Epithelial cell of proximal tubule (primary cell): ENCODE measurements around the gene AKIRIN2. TPM values are rescaled to one million over a fixed set of nuclear protein-coding genes. Genes with fewer than 3 reads are reported as not detected.
A peak's percentile ranks its signal among the peaks of the same experiment; 100 is the strongest.
"Not testable (repeated sequence)": the region's sequence is repeated elsewhere in the genome, so short reads cannot be mapped to it uniquely, and the experiment has no call there.

Experiments used
- DNase-seq: peaks from one replicate; pipeline ENCODE4 v3.0.0-alpha.2; 2011; ENCODE audit warnings: low read depth
- H3K4me3 ChIP-seq: 2 replicates; pipeline ENCODE4 v1.5.1; 2011; ENCODE audit warnings: low read depth, mild to moderate bottlenecking, low read length
- CTCF ChIP-seq: conservative IDR thresholded peaks from 2 replicates; pipeline ENCODE4 v1.5.1; 2012; ENCODE audit warnings: low read depth, mild to moderate bottlenecking, low read length
- total RNA-seq: library from RNA; depleted of rRNA; stranded (reverse); fragments of >200 nt; gene quantifications from 2 replicates; pipeline ENCODE4 v1.2.3, GENCODE V29; 2015

Gene AKIRIN2
- total RNA-seq, 1 donor from 2014 or later: 25.0 TPM

- no peak overlapping the region for H3K4me3 ChIP-seq
- DNase-seq: no peak
- no peak for TF ChIP-seq CTCF
Observed at GRCh38 chr6:87716928-87717614, 15.0 kb upstream of the AKIRIN2 start.

- no peak overlapping the region for H3K4me3 ChIP-seq
- no peak for TF ChIP-seq CTCF
- DNase-seq: peak; percentile 65
Observed at GRCh38 chr6:87714093-87714842, 12.2 kb upstream of the AKIRIN2 start.

DNA sequence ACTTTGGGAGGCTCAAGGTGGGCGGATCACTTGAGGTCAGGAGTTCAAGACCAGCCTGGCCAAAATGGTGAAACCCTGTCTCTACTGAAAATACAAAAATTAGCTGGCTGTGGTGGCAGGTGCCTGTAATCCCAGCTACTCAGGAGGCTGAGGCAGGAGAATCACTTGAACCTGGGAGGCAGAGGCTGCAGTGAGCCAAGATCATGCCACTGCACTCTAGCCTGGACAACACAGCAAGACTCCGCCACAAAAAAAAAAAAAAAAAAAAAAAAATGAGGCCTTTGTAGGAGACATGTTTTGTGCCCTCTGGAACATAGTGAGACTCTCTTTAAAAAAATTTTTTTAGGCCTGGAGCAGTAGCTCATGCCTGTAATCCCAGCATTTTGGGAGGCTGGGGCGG is 10.7 kb upstream of the AKIRIN2 start:
- H3K4me3 ChIP-seq, DNase-seq: not testable (repeated sequence)

DNA sequence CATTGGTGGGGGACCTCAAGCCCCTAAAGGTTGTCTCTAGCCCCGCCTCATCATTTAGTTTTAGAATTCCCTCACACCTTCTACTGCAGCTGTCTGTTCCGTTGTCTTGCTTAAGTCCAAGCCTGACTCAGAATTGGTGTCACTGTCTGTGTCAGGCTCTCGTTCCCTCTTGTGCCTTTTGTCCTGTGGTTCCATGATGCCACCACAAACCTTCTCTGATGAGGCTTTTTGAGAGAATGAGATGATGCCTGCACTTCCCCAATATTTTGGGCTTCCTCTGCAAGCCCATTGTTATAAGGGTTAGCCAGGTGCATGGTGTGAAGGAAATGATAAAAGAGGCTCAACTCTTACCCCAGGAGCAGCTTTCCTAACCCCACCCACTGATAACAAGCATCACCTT is 8.1 kb upstream of the AKIRIN2 start:
- H3K4me3 ChIP-seq: no peak overlapping the region
- DNase-seq: no peak
- TF ChIP-seq CTCF: no peak

- not testable (repeated sequence) for DNase-seq, H3K4me3 ChIP-seq
Observed at GRCh38 chr6:87708581-87709427, 6.8 kb upstream of the AKIRIN2 start.

- no peak for DNase-seq
- TF ChIP-seq CTCF: no peak
- no peak overlapping the region for H3K4me3 ChIP-seq
Observed at GRCh38 chr6:87706187-87706966, 4.3 kb upstream of the AKIRIN2 start.

DNA sequence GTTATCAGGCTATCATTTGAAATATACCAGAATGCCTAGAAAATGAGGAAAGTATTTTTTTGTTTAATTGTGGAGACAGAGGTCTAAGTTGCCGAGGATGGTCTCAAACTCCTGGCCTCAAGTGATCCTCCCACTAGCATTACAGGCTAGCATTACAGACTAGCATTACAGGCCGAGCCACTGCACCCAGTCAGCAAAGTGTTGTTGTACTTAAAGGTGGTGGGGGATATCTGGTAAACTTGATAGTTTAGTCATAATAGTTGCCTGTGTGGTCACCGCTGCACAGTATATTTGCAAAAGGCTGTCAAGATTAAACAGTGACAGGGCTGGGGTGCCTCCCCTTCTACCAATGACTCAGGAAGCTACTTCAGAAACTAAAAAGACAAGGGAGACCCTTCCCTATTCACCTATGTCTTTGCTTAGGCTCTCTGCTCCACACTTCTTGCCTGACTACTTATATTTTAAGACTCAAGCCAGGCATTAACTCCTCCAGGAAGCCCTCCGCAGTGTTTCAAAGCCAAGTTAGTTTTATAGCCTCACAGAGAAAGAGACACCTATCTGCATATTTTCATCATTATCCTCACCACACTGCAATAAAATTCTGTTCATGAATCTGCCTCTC is 3.1 kb upstream of the AKIRIN2 start:
- DNase-seq: no peak
- TF ChIP-seq CTCF: no peak

DNA sequence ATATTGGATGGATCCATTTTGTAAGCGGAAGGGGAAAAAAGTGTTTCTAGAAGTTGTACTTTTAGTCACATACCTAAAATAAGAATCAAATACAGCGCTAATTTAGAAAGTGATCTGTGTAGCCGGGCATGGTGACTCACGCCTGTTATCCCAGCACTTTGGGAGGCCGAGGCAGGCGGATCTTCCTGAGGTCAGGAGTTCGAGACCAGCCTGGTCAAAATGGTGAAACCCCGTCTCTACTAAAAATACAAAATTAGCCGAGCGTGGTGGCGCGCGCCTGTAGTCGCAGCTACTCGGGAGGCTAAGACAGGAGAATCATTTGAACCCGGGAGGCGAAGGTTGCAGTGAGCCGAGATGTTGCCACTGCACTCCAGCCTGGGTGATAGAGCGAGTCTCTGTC is 1.0 kb upstream of the AKIRIN2 start:
- DNase-seq: not testable (repeated sequence)
- H3K4me3 ChIP-seq: peak overlapping the region; percentile 95

More for the DNA sequence above, 3.1 kb upstream of the AKIRIN2 start:
- H3K4me3 ChIP-seq: no peak overlapping the region
